HPDE6-E6E7 (cell line): ENCODE measurements around the gene GLT8D2.

Source experiments
- DNase-seq: peaks from one replicate; pipeline ENCODE4 v3.0.0; 2011; ENCODE audit warnings: missing footprints; ENCODE audit errors: extremely low spot score

Gene GLT8D2, protein sequence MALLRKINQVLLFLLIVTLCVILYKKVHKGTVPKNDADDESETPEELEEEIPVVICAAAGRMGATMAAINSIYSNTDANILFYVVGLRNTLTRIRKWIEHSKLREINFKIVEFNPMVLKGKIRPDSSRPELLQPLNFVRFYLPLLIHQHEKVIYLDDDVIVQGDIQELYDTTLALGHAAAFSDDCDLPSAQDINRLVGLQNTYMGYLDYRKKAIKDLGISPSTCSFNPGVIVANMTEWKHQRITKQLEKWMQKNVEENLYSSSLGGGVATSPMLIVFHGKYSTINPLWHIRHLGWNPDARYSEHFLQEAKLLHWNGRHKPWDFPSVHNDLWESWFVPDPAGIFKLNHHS

DNA sequence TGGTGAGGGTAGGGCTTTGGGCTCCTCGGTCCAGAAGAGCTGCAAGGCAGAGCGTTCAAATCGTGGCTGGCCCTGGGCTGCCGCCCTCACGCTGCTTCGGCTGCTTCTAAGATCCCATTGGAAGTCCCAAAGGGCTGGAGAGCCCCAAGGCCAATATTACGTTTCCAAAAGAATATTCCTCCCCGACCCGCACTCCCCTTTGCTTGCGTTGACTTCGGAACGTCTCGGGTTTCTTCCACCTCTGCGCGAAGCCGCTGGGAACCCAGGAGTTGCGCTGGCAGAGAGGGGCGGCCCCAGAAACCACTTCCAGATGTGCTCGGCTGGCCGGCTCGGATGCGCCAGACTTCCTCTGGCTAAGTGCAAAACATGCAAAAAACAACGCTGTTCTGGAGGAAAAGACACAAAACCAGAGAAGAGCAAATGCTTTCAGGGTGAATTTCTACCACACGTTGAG lies at the start of gene GLT8D2:
TSS of gene GLT8D2 (minus strand) at position 285 of the 454 bp plus-strand sequence. CDS start 30,539 bp downstream, outside the sequence.
- DNase-seq, result no peak

DNA sequence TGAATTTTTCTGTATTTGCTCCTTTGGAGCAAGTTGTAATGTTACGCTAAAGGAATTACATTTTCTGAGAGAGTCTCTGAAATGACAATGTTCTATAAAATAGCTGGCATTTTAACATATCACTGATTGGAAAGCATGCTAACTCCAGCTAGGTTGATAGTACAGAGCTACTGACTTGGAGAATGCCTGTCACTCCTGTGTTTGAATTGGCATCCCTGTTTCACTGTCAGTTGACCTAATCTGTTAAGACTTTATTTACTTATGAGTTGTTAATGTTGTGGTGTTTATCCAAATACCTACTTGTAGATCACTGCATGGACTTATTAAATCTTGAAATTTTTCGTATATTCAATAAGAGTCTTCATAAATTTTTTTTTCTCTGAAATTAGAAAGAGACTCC lies 48.0 kb upstream of the GLT8D2 start:
- no peak for DNase-seq

DNA sequence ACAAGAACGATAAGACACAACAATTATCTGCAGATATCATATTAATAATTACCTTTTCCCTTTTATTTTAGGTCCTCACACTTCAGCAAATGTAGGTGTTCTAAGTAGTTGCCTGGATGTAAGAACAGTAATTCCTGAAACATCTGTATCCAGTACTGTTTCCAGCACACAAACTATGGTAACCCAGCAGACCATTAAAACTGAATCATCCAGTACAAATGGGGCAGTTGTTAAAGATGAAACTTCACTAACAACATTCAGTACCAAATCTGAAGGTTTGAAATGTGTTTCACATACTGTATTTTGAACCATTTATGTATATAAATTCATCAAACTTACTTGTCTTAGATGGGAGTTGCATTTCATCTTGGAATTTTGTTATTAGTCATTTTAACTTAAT lies 45.3 kb upstream of the GLT8D2 start:
- DNase-seq, result no peak

DNA sequence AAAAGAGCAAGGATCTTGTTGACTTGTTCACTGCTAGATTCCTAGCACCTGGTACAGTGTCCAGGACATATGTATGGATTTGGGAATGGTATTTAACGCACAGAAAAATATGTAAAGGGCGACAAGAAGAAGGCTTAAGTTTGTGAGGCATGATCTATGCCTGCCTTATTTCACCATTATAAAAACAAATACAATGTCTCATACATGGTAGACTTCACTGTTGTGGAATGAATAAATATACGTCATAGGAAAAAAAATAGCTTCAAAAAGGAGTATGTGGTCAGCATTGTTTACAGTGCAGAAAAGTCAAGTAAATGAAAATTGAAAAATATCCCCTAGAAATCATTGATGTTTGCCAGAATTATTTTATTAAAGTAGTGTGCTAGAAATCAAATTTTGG lies 44.3 kb upstream of the GLT8D2 start:
- DNase-seq, result no peak

DNA sequence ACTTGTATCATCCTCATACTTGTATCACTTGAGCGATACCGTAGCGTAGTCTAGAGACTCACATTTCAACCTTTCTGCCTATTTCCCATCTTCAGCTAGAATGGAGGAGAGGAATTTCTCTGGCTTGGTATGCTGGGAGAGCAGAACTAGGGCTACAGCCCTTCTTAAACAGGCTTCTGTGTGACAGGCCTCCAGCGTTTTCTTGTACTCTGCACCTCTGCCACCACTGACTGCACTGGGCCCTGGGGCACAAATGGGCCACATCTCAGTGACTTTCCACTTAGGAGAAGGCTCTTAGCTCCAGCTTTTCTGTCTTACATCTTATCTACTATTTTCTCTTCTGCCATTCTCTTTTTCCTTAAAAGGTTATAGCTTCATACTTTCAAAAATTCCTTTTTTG lies 41.1 kb upstream of the GLT8D2 start:
- no peak for DNase-seq

DNA sequence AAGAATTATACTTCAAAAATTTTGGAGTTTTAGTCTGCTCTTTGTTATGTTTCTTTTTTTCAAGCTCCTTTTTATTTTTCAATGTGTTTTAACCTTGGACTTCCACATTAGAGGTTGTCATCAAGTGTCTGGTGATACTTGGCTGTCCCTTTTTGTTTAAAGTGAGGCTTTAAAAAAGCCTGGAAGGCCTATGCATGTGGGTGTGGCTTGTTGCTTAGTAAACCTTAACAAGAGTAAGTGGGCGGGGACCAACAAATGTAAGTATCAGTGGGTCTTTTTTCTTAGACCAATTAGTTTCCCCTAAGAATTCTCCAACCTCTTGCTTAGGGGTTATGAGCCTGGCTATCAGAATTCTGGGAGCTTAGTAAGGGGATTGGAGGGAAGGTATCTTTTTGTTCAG lies 40.7 kb upstream of the GLT8D2 start:
- no peak for DNase-seq

DNA sequence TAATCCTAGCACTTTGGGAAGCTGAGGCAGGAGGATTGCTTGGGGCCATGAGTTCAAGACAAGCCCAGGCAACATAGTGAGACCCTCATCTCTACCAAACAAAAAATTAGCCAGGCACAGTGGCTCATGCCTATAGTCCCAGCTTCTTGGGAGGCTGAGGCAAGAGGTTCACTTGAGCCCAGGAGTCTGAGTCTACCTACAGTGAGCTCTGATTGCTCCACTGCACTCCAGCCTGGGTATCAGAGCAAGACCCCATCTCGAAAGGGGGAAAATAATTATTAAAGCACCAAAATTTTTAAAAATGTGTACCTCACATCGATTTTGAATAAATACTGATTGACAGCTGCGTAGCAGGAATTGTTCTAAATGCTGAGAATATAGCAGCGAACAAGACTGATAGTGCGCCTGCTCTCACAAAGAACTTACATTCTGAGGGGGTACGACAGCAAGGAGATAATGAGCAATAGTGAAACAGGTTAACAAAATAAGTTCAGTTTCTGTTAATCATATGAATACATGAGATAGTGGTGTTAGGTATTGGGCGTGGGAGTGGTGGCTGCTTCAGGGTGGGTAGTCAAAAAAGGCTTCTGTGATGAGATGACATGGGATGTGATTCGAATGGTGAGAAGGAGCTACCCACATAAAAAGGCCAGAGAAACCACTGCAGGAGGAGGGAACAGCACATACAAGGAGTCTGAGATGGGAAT lies 33.9 kb upstream of the GLT8D2 start:
- no peak for DNase-seq

DNA sequence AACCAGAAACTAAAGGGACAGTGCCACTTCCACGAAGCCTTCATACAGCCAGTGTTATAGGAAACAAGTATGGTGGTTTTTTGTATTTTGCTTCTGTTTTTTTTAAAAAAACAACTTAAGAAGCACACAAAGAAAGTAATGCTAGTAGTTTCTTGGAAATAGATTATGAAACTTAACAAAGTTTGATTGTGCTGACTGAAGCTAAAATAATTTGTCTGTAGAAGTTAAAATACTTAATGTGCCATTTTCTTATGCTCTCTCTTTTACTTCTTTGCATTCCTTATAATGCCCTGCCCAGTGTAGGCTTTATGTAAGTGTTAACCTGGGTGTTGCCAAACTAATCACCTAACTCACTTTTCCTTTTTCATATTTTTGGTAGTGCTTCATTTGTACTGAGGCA lies 30.8 kb upstream of the GLT8D2 start:
- no peak for DNase-seq

DNA sequence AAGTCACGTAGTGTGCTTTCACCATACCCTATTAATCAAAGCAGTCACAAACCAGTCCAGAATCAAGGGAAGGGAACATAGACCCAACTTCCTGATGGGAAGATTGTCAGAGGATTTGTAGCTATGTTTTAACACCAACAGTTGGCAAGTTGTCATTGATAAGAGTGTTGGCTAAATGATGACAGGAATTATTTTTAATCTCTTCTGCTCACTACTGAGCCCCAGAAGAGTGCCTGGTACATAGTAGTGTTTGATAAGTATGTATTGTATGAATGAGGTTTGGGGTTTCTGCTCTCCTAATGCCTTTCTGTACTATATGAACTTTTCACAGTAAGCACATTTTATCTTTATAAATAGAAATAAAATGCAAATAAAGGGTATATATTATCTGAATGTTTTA lies 29.0 kb upstream of the GLT8D2 start:
- no peak for DNase-seq

DNA sequence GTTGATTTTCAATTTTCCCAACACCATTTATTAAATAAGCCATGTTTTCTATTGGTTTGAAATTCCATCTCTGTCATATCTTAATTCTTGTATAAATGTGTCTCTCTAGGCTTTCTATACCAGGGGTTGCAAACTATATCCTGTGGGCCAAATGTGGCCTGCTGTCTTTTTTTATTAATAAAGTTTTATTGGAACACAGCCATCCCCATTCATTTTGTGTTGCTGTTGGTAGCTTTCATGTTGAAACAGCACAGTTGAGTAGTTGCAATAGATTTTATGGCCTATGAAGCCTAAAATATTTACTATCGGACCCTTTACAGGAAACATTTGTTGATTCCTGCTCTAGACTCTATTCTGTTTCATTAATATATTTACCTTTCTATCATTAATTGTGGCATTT lies 23.7 kb upstream of the GLT8D2 start:
- no peak for DNase-seq

DNA sequence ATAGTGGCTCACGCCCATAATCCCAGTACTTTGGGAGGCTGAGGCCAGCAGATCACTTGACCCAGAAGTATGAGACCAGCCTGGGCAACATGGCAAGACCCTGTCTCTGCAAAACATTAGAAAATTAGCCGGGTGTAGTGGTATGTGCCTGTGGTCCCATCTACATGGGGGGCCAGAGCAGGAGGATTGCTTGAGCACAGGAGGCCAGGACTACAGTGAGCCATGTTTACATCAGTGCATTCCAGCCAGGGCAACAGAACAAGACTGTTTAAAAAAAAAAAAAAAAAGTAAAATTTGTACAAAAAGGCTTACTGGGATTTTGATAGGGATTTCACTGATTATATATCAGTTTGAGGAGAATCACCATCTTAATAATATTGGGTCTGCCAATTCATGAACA lies 22.1 kb upstream of the GLT8D2 start:
- no peak for DNase-seq

DNA sequence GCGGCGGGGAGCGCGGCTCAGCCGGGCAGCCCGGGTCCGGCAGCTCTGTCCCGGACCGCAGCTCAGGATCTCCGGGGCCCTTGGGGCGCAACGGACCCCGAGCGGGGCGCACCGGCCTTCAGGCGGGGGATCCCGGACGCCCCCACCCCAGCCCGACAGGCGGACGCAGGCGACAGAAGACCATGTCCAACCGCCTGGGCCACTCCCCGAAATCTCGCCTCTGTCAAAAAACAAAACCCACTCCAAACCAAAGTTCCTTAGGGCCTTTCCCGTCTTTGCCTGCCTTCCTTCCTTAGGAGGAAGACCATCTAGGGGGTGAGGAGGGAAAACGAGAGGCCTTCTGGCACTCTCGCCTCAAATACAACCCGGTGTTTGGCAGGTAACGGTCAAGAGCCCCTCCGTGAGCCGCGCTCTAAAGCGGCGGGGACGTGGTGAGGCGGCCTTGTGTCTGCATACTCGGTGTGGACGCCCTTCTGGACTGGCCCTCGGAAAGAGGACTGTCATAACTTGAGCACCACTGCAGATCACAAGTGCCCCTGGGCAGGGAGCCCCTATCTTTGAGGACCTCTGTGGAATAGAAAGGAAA lies 14.9 kb upstream of the GLT8D2 start:
- DNase-seq, result no peak

DNA sequence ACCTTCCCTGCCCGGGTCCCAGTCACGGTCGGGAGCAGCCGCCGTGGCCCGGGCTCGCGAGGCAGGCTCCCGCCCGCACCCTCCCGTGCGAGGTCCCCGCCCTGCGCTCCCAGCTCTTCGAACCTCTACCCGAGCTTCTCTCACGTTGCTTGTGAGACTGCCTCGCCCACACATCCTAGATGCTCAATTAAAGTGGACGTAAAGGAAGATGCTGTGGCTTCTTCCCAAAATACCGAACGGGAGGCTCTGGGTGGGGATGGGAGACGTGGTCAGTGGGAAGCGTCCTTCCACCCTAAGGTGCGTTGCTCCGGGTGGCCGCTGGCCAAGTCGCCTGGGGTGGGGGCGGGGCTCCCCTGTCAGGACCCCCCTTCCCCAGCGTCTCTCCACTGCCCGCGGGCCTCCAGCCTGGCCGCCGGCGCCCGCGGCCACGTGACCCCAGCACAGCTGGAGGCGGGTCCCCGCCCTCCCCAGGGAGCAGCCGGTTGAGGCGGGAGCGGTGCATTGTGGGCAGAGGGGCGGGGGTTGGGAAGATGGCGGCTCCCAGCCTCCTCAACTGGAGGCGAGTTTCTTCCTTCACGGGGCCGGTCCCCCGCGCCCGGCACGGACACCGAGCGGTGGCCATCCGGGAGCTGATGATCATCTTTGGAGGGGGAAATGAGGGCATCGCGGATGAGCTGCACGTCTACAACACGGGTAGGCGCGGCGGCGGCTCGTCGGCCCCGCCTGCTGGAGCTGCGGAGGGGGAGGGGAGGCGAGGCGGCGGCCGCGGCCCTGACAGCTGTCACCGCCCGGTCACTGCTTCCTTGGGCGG lies 14.2 kb upstream of the GLT8D2 start, which contains the start of gene HCFC2:
TSS of gene HCFC2 (plus strand) at position 501 of the 811 bp plus-strand sequence. CDS start at position 531, 30 bp downstream.
- DNase-seq, result peak; percentile 93

DNA sequence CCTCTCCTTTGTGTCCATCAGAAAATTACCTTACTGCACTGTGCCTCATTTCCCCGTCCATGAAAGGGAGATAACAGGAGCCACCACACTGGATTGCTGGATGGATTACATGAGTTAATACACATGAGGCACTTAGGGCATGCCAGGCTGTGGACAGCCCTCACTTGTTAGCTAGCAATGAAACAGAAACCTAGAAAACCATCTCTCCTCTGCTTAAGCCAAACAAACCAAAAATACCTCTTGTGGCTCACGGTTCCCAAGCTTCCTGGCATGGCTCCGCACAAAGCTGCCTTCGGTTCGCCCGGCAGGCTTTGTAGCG lies 13.7 kb upstream of the GLT8D2 start:
- DNase-seq, result no peak

DNA sequence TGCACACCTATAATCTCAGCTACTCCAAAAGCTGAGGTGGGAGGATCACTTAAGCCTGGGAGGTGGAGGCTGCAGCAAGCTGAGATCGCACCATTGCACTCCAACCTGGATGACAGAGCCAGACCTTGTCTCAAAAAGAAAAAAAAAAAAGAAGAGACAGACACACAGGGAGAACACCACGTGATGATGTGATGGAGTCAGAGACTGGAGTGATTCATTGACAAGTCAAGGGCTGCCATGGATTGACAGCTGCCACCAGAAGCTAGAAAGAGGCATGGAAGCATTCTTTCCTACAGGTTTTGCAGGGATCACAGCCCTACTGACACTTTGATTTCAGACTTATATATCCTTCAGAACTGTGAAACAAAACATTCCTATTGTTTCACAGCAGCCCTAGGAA lies 10.8 kb upstream of the GLT8D2 start:
- DNase-seq, result peak; percentile 41

DNA sequence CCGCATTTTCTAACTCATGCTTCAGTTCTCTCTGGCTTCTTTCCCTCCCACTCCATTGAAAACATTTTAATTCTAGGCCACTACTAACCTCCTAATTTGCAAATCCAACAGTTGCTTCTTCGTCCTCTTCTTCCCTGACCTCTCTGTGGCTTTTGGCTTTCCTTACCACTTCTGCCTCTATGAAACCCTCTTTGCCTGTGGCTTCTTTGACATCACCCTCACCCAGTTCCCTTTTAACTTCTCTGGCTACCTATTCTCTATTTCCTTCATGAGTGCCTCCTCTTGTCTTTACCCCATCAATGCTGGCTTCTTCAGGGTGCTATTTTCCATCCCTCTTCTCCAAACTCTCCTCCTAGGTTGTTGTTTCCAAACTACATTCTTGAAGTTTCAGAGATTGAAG lies 10.0 kb upstream of the GLT8D2 start:
- no peak for DNase-seq

DNA sequence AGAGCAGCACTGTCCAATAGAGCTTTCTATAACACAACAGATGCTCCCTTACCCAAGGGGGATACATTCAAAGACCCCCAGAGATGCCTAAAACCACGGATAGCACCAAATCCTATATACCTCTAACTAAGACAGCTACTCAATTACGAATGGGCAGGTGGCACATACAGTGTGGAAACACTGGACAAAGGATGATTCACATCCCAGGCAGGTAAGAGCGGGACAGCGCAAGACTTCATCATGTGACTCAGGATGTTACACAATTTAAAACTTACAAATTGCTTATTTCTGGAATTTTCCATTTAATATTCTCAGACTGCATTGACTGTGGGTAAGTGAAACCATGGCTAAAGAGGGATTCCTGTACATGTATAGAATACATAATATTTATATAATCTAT lies 8.8 kb upstream of the GLT8D2 start:
- peak; percentile 61 for DNase-seq

DNA sequence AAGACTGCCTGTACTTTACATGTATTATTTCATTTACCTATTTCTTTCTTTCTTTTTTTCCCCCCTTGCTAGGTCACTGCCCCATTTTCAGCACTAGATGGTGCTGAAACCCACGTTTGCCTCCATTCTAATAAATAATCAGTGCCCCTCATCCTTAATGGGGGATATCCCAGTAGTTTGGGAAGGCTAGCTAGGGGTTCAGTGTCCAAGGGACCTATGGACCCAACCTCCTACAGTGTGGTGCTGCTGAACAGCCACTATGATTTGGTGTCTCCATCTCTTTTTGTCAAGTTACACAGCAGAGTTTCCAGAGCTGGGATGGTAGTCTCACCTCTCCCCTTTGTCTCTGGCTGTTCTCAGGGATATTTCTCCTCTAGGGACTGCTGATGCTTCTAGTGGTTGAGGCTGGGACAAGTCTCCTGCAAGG lies 7.8 kb upstream of the GLT8D2 start:
- no peak for DNase-seq

DNA sequence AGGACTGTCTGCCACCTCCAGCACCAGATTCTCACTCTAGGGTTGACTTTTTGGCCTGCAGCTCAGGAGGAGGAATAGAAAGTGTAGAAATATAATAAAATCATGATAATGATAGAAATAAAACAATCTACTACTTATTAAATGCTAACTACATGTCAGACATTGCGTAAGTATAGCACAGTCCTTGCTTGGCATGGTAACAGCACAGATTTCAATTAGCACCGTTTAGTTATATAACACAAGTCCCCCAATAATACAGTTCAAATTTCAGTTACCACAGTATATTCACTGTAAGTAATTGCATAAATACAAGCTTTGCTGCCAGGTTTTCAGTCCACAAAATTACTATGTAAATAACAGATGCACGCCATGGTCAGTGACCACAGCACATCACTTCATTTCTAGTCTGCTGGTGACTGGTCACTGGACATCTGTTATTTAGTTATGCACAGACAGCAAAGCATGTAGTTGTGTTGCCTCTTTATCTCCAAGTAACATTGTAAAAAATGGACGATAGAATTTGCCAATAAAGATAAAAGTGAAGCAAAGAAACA lies 6.5 kb upstream of the GLT8D2 start:
- DNase-seq, result no peak

DNA sequence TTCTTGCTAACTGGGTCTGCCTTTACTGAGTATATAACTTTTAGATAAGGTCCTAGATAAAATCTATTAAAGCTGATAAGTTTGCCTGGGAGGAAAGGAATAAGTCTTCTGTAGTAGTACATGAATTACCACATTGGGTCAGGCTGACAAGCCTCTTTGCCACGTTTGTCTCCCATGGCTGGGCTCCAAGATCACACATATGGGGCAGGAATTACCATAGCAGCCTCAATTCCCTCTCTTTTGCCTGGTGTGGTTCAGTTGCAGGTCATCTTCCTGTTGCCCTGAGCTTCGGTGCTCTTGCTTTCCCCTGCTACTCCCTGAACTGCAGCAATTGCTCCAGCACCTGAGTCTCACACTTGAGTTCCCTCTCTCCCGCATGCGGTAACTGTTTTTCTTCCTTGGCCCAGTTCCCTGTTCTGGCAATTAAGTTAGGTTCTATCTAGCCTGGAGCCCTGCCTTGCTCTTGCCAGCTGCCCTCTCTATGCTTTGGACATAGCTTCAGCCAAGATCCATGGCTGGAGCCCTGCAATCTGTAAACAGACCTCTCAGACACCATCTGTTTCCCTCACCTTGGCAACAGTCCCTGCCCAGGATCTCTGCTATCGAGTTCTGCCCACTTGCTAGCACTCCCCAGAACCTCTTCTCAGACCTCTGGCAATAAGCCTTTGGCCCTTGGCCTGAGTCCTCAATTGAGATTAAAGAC lies 5.8 kb upstream of the GLT8D2 start:
- DNase-seq, result no peak

DNA sequence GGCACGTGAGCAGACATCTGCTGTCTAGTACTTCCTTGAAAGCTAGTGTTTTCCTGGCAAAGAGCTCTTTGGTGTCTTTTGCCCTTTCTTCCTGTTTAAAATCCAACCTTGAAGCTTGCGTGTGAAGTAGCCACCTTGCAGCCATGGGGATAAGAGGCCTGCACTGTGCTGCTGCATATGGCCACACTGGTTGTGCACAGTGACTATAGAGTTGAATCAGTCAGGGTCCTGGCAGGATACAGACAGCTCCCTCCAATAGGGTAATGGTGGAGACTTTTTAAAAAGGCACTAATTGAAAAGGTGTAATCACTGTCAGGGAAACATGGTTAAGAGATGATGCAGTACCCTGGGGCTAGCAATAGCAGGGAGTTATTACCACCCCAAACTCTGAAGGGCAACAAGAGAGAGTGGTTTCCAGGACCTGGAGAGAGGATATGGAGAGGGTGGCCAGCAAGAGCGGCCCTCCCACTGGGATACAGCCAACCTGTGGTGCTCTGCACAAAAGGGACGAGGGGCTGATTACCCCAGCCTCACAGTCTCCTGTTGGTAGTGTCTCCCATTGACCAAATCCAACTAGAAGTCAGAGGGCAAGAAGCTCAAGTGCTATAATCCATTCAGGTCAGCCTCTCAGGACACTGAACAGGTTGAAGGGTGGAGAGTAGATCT lies 4.8 kb upstream of the GLT8D2 start:
- no peak for DNase-seq
